HepG2 (cell line): ENCODE results near the gene HES6. TPM values are rescaled to one million over a fixed set of nuclear protein-coding genes. Genes with fewer than 3 reads are reported as not detected.

Source experiments
- DMAP1 ChIP-seq: IDR thresholded peaks from 2 replicates; pipeline ENCODE4 v1.6.1; 2016
- DPF2 ChIP-seq: sonication (generic); formaldehyde crosslinking; IDR thresholded peaks from 2 replicates; pipeline ENCODE4 v1.4.0; 2020; ENCODE audit warnings: mild to moderate bottlenecking, low read depth, missing genetic modification reagents, borderline replicate concordance
- KLF6 ChIP-seq: IDR thresholded peaks from 2 replicates; pipeline ENCODE4 v1.8.0; 2016; ENCODE audit warnings: missing biosample characterization, missing genetic modification reagents
- KMT2B ChIP-seq: IDR thresholded peaks from 2 replicates; pipeline ENCODE4 v1.6.1; 2016; ENCODE audit warnings: missing genetic modification reagents, missing compliant biosample characterization
- ZNF546 ChIP-seq: sonication (generic); formaldehyde crosslinking; conservative IDR thresholded peaks from 2 replicates; pipeline ENCODE4 v1.8.1; 2023; ENCODE audit warnings: mild to moderate bottlenecking, missing genetic modification reagents
- ZNF556 ChIP-seq: sonication (generic); formaldehyde crosslinking; IDR thresholded peaks from 2 replicates; pipeline ENCODE4 v1.4.0; 2020; ENCODE audit warnings: mild to moderate bottlenecking, missing genetic modification reagents, borderline replicate concordance
- ZNF567 ChIP-seq: sonication (generic); formaldehyde crosslinking; IDR thresholded peaks from 2 replicates; pipeline ENCODE4 v1.8.1; 2023; ENCODE audit warnings: mild to moderate bottlenecking, missing genetic modification reagents, borderline replicate concordance
- ZNF720 ChIP-seq: sonication (generic); formaldehyde crosslinking; IDR thresholded peaks from 2 replicates; pipeline ENCODE4 v1.4.0; 2020; ENCODE audit warnings: missing genetic modification reagents
- polyA plus RNA-seq, 8 experiments: library from polyadenylated mRNA; depleted of rRNA in 3 of 8; stranded (reverse) in 7 of 8; unstranded in 1 of 8; fragments of >200 nt; fragmentation: Illumina TruSeq in 4 of 8; extraction: Trizol in 4 of 8; gene quantifications; 2 replicates each; pipeline versions ENCODE4 v1.2.1 to v1.2.3, GENCODE V29; 2011 to 2016; ENCODE audit warnings: low read depth in 4 of 8, missing spikeins in 1 of 8, mixed read lengths in 1 of 8; ENCODE audit not compliant: insufficient read depth in 1 of 8
- total RNA-seq, 5 experiments: library from RNA; depleted of rRNA; stranded (reverse); fragments of >200 nt; fragmentation: Illumina TruSeq; extraction: Trizol; gene quantifications; 2 replicates each; pipeline ENCODE4 v1.2.3, GENCODE V29; 2016; ENCODE audit warnings: low read depth in 1 of 5
- TF ChIP-seq, protein P1 (sequence below): sonication (generic); formaldehyde crosslinking; conservative IDR thresholded peaks from 2 replicates; pipeline ENCODE4 v1.5.0; 2020; ENCODE audit warnings: missing genetic modification reagents
- TF ChIP-seq, protein P2 (sequence below): sonication (generic); formaldehyde crosslinking; IDR thresholded peaks from 2 replicates; pipeline ENCODE4 v1.4.0; 2020; ENCODE audit warnings: missing genetic modification reagents
- TF ChIP-seq, protein P3 (sequence below): fragments of 450-650 bp; IDR thresholded peaks from 2 replicates; pipeline ENCODE4 v1.6.1; 2017; ENCODE audit warnings: mild to moderate bottlenecking
- TF ChIP-seq, protein P4 (sequence below): sonication (generic); formaldehyde crosslinking; IDR thresholded peaks from 2 replicates; pipeline ENCODE4 v1.5.1; 2020; ENCODE audit warnings: mild to moderate bottlenecking, missing genetic modification reagents, borderline replicate concordance
- TF ChIP-seq, protein P5 (sequence below): sonication (generic); formaldehyde crosslinking; IDR thresholded peaks from 2 replicates; pipeline ENCODE4 v1.8.0; 2022; ENCODE audit warnings: missing genetic modification reagents, mild to moderate bottlenecking, borderline replicate concordance
- TF ChIP-seq, protein P6 (sequence below): sonication (generic); formaldehyde crosslinking; IDR thresholded peaks from 2 replicates; pipeline ENCODE4 v1.8.1; 2023; ENCODE audit warnings: missing genetic modification reagents, mild to moderate bottlenecking, borderline replicate concordance

Gene HES6
- total and polyA plus RNA-seq, 2 of the 13 experiments (the other 11 are each of a cell fraction or from before 2014, with no cell fraction given), result 19.5 to 82.8 TPM

DNA sequence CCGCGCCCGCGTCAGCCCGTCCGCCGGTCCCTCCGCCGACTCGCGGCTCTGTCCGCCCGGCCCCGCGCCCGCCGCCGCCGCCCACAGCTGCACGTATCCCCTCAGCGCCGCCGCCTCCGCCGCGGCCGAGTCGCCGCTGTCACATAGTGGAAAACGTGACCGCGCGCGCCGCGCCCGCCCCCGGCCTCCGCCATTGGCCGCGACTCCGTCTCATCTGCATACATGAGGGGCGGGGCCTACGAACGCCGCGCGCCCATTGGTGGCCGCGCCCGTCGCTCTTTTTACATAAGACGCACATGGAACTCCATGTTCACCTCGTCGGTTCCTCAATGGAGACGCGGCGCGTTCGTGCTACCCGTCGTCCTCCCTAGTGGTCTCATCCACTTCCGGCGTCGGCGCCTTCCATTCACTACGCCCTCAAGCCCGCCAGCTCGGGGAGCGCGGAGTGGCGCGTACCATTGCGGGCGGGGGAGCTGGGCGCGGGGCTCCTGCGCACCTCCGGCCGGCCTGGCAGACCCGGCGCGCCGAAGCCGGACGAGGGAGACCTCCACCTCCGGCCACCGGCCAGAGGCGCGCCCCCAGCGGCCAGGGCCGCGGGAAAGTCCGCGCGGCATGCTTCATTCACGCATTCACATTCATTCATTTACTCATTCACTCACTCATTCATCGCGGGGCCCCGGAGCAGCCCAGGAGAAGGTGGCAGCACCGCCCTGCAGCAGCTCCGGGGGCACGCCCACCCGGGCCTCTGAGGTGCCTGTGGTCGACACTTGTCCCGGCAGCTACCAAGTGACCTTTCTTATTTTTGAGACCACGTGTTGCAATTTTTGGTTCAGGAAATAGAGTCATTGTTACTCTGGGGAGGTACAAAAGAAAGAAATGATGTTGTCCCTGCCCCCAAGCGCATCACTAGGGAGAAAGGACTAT lies 49.1 kb upstream of the HES6 start (continued):
- TF ChIP-seq, protein P1, sequence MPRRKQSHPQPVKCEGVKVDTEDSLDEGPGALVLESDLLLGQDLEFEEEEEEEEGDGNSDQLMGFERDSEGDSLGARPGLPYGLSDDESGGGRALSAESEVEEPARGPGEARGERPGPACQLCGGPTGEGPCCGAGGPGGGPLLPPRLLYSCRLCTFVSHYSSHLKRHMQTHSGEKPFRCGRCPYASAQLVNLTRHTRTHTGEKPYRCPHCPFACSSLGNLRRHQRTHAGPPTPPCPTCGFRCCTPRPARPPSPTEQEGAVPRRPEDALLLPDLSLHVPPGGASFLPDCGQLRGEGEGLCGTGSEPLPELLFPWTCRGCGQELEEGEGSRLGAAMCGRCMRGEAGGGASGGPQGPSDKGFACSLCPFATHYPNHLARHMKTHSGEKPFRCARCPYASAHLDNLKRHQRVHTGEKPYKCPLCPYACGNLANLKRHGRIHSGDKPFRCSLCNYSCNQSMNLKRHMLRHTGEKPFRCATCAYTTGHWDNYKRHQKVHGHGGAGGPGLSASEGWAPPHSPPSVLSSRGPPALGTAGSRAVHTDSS (CRISPR knock-in tag), result no peak
- TF ChIP-seq, protein P2, sequence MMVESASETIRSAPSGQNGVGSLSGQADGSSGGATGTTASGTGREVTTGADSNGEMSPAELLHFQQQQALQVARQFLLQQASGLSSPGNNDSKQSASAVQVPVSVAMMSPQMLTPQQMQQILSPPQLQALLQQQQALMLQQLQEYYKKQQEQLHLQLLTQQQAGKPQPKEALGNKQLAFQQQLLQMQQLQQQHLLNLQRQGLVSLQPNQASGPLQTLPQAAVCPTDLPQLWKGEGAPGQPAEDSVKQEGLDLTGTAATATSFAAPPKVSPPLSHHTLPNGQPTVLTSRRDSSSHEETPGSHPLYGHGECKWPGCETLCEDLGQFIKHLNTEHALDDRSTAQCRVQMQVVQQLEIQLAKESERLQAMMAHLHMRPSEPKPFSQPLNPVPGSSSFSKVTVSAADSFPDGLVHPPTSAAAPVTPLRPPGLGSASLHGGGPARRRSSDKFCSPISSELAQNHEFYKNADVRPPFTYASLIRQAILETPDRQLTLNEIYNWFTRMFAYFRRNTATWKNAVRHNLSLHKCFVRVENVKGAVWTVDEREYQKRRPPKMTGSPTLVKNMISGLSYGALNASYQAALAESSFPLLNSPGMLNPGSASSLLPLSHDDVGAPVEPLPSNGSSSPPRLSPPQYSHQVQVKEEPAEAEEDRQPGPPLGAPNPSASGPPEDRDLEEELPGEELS (CRISPR knock-in tag), result peak; percentile 44; the same call in 1 of the 2 replicates
- TF ChIP-seq, protein P3, sequence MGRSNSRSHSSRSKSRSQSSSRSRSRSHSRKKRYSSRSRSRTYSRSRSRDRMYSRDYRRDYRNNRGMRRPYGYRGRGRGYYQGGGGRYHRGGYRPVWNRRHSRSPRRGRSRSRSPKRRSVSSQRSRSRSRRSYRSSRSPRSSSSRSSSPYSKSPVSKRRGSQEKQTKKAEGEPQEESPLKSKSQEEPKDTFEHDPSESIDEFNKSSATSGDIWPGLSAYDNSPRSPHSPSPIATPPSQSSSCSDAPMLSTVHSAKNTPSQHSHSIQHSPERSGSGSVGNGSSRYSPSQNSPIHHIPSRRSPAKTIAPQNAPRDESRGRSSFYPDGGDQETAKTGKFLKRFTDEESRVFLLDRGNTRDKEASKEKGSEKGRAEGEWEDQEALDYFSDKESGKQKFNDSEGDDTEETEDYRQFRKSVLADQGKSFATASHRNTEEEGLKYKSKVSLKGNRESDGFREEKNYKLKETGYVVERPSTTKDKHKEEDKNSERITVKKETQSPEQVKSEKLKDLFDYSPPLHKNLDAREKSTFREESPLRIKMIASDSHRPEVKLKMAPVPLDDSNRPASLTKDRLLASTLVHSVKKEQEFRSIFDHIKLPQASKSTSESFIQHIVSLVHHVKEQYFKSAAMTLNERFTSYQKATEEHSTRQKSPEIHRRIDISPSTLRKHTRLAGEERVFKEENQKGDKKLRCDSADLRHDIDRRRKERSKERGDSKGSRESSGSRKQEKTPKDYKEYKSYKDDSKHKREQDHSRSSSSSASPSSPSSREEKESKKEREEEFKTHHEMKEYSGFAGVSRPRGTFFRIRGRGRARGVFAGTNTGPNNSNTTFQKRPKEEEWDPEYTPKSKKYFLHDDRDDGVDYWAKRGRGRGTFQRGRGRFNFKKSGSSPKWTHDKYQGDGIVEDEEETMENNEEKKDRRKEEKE, result no peak
- TF ChIP-seq ZNF567 (CRISPR knock-in tag) (no peak), ZNF556 (CRISPR knock-in tag) (no peak), ZNF720 (CRISPR knock-in tag) (no peak), ZNF546 (no peak; the same call in 1 of the 2 replicates), DPF2 (CRISPR knock-in tag) (no peak), KMT2B (CRISPR knock-in tag) (peak; percentile 59), KLF6 (CRISPR knock-in tag) (peak; percentile 92), DMAP1 (CRISPR knock-in tag) (peak; percentile 96)
- TF ChIP-seq, protein P4, sequence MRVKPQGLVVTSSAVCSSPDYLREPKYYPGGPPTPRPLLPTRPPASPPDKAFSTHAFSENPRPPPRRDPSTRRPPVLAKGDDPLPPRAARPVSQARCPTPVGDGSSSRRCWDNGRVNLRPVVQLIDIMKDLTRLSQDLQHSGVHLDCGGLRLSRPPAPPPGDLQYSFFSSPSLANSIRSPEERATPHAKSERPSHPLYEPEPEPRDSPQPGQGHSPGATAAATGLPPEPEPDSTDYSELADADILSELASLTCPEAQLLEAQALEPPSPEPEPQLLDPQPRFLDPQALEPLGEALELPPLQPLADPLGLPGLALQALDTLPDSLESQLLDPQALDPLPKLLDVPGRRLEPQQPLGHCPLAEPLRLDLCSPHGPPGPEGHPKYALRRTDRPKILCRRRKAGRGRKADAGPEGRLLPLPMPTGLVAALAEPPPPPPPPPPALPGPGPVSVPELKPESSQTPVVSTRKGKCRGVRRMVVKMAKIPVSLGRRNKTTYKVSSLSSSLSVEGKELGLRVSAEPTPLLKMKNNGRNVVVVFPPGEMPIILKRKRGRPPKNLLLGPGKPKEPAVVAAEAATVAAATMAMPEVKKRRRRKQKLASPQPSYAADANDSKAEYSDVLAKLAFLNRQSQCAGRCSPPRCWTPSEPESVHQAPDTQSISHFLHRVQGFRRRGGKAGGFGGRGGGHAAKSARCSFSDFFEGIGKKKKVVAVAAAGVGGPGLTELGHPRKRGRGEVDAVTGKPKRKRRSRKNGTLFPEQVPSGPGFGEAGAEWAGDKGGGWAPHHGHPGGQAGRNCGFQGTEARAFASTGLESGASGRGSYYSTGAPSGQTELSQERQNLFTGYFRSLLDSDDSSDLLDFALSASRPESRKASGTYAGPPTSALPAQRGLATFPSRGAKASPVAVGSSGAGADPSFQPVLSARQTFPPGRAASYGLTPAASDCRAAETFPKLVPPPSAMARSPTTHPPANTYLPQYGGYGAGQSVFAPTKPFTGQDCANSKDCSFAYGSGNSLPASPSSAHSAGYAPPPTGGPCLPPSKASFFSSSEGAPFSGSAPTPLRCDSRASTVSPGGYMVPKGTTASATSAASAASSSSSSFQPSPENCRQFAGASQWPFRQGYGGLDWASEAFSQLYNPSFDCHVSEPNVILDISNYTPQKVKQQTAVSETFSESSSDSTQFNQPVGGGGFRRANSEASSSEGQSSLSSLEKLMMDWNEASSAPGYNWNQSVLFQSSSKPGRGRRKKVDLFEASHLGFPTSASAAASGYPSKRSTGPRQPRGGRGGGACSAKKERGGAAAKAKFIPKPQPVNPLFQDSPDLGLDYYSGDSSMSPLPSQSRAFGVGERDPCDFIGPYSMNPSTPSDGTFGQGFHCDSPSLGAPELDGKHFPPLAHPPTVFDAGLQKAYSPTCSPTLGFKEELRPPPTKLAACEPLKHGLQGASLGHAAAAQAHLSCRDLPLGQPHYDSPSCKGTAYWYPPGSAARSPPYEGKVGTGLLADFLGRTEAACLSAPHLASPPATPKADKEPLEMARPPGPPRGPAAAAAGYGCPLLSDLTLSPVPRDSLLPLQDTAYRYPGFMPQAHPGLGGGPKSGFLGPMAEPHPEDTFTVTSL (CRISPR knock-in tag), result no peak
- TF ChIP-seq, protein P5, sequence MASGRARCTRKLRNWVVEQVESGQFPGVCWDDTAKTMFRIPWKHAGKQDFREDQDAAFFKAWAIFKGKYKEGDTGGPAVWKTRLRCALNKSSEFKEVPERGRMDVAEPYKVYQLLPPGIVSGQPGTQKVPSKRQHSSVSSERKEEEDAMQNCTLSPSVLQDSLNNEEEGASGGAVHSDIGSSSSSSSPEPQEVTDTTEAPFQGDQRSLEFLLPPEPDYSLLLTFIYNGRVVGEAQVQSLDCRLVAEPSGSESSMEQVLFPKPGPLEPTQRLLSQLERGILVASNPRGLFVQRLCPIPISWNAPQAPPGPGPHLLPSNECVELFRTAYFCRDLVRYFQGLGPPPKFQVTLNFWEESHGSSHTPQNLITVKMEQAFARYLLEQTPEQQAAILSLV (CRISPR knock-in tag), result peak; percentile 86
- TF ChIP-seq, protein P6, sequence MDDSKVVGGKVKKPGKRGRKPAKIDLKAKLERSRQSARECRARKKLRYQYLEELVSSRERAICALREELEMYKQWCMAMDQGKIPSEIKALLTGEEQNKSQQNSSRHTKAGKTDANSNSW (CRISPR knock-in tag), result no peak; the same call in 1 of the 2 replicates
